A549 treated with DMSO at 1 μM for 4 hours (cell line): Measurements from ENCODE around the gene SBF1. TPM values are rescaled to one million over a fixed set of nuclear protein-coding genes. Genes with fewer than 3 reads are reported as not detected.

Experiments used
- total RNA-seq: library from RNA; stranded (reverse); fragments of 200-300 nt; extraction: Qiagen RNA extraction; gene quantifications from 5 replicates; pipeline ENCODE4 v1.2.3, GENCODE V29; 2022; ENCODE audit warnings: low read depth

SBF1 gene, protein sequence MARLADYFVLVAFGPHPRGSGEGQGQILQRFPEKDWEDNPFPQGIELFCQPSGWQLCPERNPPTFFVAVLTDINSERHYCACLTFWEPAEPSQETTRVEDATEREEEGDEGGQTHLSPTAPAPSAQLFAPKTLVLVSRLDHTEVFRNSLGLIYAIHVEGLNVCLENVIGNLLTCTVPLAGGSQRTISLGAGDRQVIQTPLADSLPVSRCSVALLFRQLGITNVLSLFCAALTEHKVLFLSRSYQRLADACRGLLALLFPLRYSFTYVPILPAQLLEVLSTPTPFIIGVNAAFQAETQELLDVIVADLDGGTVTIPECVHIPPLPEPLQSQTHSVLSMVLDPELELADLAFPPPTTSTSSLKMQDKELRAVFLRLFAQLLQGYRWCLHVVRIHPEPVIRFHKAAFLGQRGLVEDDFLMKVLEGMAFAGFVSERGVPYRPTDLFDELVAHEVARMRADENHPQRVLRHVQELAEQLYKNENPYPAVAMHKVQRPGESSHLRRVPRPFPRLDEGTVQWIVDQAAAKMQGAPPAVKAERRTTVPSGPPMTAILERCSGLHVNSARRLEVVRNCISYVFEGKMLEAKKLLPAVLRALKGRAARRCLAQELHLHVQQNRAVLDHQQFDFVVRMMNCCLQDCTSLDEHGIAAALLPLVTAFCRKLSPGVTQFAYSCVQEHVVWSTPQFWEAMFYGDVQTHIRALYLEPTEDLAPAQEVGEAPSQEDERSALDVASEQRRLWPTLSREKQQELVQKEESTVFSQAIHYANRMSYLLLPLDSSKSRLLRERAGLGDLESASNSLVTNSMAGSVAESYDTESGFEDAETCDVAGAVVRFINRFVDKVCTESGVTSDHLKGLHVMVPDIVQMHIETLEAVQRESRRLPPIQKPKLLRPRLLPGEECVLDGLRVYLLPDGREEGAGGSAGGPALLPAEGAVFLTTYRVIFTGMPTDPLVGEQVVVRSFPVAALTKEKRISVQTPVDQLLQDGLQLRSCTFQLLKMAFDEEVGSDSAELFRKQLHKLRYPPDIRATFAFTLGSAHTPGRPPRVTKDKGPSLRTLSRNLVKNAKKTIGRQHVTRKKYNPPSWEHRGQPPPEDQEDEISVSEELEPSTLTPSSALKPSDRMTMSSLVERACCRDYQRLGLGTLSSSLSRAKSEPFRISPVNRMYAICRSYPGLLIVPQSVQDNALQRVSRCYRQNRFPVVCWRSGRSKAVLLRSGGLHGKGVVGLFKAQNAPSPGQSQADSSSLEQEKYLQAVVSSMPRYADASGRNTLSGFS (N-terminal part only)
- 18.1 to 29.4 TPM (median 23.4 TPM) in 5 replicates for total RNA-seq

DNA sequence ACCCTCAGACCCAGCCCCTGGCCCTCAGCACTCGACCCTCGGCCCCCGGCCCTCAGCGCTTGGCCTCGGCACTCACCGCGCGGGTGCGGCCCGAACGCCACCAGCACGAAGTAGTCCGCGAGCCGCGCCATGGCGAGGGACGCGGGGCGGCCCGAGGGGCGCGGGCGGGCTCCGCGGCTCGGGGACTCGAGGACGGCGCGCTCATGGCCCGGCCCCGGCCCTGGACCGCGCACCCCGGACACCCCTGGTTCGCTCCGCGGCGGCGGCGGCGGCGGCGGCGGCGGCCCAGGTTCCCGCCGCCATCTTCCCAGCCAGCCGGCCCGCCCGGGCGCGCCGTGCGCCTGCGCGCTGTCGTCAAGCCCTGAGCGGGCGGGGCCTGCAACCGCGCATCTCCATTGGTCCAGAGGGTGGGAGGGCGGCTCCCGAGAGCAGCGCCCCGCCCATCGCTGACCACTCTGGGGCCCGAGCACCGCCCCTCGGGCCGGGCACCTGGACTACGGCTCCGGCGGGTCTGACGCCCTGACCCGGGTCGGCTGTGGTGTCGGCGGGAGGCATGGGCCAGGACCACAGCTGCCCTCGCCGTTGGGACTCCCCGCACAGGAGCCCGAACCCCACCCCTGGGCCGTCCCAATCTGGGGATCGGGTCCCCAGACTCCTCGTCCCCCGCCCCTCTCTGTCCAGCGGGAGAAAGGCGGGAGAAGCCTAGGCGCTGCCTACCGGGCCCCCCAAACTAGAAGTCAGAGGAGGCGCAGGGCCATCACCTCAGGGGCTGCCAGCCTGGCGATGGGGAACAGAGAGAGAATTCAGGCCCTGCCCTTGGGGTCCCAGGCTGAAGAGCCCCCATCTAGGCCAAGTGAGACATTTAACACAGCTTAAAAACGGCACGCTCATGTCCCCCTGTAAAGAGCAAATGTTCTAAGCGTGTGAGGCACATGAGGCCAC is at the start of gene SBF1:
TSS of gene SBF1 (minus strand) at position 326 of the 942 bp plus-strand sequence. CDS start at position 131, 195 bp downstream.

DNA sequence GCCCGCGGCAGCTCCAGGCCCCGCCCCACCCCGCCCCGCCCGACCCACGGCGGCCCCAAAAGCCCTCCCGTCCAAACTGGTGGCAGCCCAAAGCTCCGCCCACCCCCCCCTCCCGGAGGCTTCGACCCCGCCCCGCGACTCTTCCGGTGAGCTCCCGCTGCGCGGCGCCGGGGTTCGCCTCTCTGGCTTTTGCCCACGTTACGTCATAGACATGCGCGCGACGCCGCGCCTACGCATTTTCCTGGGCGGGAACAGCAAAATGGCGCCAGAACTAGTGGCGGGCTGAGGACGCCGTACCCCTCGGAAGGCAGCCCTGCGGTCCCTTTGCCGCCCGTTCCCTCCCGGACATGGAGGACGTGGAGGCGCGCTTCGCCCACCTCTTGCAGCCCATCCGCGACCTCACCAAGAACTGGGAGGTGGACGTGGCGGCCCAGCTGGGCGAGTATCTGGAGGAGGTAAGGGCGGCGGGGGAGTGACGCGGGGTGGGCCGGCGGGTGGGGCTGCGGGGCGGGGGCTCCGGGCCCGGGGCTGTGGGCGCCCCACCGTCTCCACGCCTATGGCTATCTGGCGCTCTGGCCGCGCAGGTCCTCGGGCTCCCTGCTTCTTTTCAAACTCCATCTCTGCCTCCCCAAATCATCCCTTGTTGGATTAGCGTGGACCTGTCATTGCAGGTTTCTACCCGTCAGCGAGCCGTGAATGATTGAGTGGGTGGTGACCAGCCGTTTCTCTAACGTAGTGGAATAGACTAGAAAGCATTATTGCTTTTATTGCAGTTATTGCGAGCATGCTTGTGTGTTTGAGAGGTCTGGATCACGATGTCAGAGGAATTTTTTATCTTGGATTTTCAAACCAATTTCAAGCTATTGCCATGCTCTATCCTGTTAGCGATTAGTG is 33.4 kb upstream of the SBF1 start, which contains the start of gene NCAPH2:
TSS of gene NCAPH2 (plus strand) at position 234 of the 894 bp plus-strand sequence. CDS start at position 348, 114 bp downstream.

DNA sequence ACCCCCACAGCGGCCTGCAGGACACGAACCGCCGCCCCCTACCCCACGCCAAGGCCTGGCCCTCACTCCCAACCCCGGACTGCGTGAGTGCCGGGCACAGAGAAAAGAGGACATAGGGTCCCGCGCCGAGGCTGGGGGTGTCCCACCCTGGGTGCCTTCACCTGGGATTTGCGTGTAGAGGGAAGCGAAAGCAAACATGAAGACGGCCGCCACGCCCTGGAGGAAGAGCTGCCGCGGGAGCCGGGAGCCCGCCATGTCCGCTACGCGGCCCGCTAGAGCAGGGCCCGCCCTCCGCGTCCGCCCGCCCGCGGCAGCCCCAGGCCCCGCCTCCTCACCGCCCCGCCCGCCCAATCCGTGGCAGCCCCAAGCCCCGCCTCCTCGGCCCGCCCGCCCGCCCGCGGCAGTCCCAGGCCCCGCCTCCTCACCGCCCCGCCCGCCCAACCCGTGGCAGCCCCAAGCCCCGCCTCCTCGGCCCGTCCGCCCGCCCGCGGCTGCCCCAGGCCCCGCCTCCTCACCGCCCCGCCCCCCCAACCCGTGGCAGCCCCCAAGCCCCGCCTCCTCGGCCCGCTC is 32.7 kb upstream of the SBF1 start, which contains the start of gene LMF2:
TSS of gene LMF2 (minus strand) at position 282 of the 570 bp plus-strand sequence. CDS start at position 255, 27 bp downstream.

DNA sequence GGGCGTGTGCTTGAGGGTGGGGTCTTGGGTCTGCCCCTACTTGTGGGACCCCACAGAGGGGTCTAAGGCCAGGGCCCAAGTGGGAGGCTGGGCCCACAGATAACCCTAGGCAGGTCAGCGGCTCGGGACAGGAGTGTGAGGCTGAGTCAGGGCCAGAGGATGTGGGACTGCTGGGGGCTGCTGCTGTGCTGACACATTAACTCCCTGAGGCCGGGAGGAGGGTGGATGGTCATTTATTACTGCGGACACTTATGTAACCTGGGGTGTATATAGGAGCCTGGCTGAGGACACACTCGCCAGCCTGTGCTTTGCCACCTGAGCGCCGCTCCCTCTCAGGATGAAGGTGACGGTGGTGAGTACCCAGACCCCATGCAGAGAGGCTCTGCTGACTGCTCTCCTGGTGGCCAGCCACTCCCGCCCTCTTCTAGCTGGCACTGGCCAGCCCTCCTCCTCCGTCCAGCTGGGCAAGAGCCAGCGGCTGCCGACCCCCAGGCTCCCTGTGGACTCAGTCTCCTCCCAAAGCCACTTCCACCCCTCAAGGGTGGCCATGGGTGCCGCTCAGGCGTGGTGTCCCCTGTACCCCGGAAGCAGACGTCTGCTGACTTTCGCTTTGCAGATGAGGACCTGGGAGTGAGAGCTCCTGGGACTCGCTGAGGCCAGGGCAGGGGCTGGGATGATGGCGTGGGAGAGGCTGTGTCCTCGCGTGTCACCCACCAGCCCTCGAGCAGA is 11.9 kb upstream of the SBF1 start, which contains the start of gene MIOX:
TSS of gene MIOX (plus strand) at position 299 of the 729 bp plus-strand sequence. CDS start at position 338, 39 bp downstream.

DNA sequence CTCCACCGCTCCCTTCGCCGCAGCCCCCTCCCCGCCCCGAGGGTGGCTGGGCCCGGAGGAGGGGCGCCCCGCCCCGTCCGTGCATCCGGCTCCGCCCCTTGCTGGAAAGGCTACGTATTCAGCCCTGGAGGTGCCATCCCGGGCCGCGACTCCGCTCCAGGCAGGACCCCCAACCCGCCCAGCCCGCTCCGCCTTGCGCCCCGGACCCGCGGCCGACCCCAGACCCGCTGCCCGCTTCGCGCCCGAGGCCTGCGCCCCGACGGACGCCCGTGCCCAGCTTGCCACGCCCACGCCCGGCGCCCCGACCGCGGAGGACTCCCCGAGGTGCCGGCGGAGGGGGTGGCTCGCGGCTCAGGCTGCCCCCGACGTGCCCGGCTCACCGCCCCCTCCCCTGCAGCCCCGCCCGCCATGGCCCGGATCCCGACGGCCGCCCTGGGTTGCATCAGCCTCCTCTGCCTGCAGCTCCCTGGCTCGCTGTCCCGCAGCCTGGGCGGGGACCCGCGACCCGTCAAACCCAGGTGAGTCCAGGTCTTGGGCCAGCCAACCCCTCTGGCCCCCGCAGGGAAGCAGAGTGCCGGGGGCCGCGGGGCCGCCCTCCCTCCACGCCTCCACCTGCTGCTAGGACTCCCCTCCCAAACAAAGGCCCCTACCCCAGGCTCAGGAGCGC is 6.7 kb upstream of the SBF1 start, which contains the start of gene ADM2:
TSS of gene ADM2 (plus strand) at position 104 of the 667 bp plus-strand sequence. CDS start at position 409, 305 bp downstream.

Other genes with a start within 250 kb of the SBF1 start
- gene TUBGCP6, start 230.0 kb downstream of the SBF1 start, total RNA-seq, result 5.8 to 11.4 TPM (median 11.1 TPM) in 5 replicates
- gene HDAC10, start 223.8 kb downstream of the SBF1 start, total RNA-seq, result 8.7 to 14.6 TPM (median 11.5 TPM) in 5 replicates
- gene MAPK12, start 213.4 kb downstream of the SBF1 start, total RNA-seq, result 18.6 to 25.1 TPM (median 24.1 TPM) in 5 replicates
- gene MAPK11, start 204.7 kb downstream of the SBF1 start, total RNA-seq, result 4.8 to 7.2 TPM (median 6.6 TPM) in 5 replicates
- 94.9 to 120 TPM (median 119 TPM) in 5 replicates for gene PLXNB2, start 167.4 kb downstream of the SBF1 start, total RNA-seq
- gene DENND6B, start 148.0 kb downstream of the SBF1 start, total RNA-seq, result 1.9 to 3.2 TPM (median 3.0 TPM) in 5 replicates
- 10.0 to 15.2 TPM (median 12.7 TPM) in 5 replicates for gene PPP6R2, start 131.7 kb downstream of the SBF1 start, total RNA-seq
- 0.41 to 0.73 TPM (median 0.58 TPM) in 5 replicates for gene ADM2, start 6.5 kb upstream of the SBF1 start, total RNA-seq
- 0.09 to 0.14 TPM in 2 of 5 replicates, not detected in the others for gene MIOX, start 11.8 kb upstream of the SBF1 start, total RNA-seq
- 34.0 to 51.8 TPM (median 43.2 TPM) in 5 replicates for gene LMF2, start 32.7 kb upstream of the SBF1 start, total RNA-seq
- 34.1 to 42.1 TPM (median 37.3 TPM) in 5 replicates for gene NCAPH2, start 33.2 kb upstream of the SBF1 start, total RNA-seq
- 2.6 to 8.0 TPM (median 5.4 TPM) in 5 replicates for gene SCO2, start 50.6 kb upstream of the SBF1 start, total RNA-seq
- gene TYMP, start 55.0 kb upstream of the SBF1 start, total RNA-seq, result 9.5 to 19.2 TPM (median 17.9 TPM) in 5 replicates
- 0.02 to 0.05 TPM (median 0.05 TPM) in 3 of 5 replicates, not detected in the others for gene KLHDC7B, start 70.9 kb upstream of the SBF1 start, total RNA-seq
- gene SYCE3, start 87.9 kb upstream of the SBF1 start, total RNA-seq, result 0.30 to 0.80 TPM (median 0.40 TPM) in 4 of 5 replicates, not detected in the other
- gene CPT1B, start 103.4 kb upstream of the SBF1 start, total RNA-seq, result 7.4 to 17.3 TPM (median 15.7 TPM) in 5 replicates
- 13.0 to 21.1 TPM (median 20.6 TPM) in 5 replicates for gene CHKB, start 107.8 kb upstream of the SBF1 start, total RNA-seq
- 2.4 to 4.3 TPM (median 3.7 TPM) in 5 replicates for gene MAPK8IP2, start 125.8 kb upstream of the SBF1 start, total RNA-seq
- gene ARSA, start 153.1 kb upstream of the SBF1 start, total RNA-seq, result 19.5 to 24.0 TPM (median 21.0 TPM) in 5 replicates
- 2.6 to 5.4 TPM (median 4.1 TPM) in 5 replicates for gene SHANK3, start 197.8 kb upstream of the SBF1 start, total RNA-seq